Pancreas (tissue), 10 donors: ENCODE results near the gene TMOD1. TPM values are rescaled to one million over a fixed set of nuclear protein-coding genes. Genes with fewer than 3 reads are reported as not detected.
A peak's percentile ranks its signal among the peaks of the same experiment; 100 is the strongest.

Experiments
- ATAC-seq, 4 donors: fragments of 200-7000 bp; cut with Tn5 transposase; one replicate each; pipeline versions ENCODE4 v1.8.0 to v1.9.1; 2020; ENCODE audit warnings: mild to moderate bottlenecking in 4 of 4, moderate library complexity in 4 of 4
- DNase-seq, 6 donors: peaks; one replicate each; pipeline ENCODE4 v3.0.0-alpha.2; 2020
- FAIRE-seq: peaks from 2 replicates; lab custom pipeline; 2012; peaks lifted over from hg19 to GRCh38; lab: Jason Lieb, UNC
- H3K27ac ChIP-seq, 4 donors: fragments of 200-600 bp; sonication (generic); 1 replicate in 3 of 4; 2 replicates in 1 of 4; pipeline versions ENCODE4 v1.5.0 to v1.8.0; 2020
- H3K27me3 ChIP-seq, 4 donors: fragments of 200-600 bp; one replicate each; pipeline ENCODE4 v1.8.0; 2021
- H3K36me3 ChIP-seq, 3 donors: fragments of 200-600 bp; sonication (generic) in 1 of 3; one replicate each; pipeline versions ENCODE4 v1.5.0 to v1.8.0; 2020 to 2021
- H3K4me1 ChIP-seq, 3 donors: fragments of 200-600 bp; one replicate each; pipeline ENCODE4 v1.8.0; 2021
- H3K4me3 ChIP-seq, 4 donors: fragments of 200-600 bp; sonication (generic) in 2 of 4; one replicate each; pipeline versions ENCODE4 v1.5.0 to v1.8.0; 2020 to 2021
- H3K9me3 ChIP-seq, 4 donors: fragments of 200-600 bp; one replicate each; pipeline ENCODE4 v1.8.0; 2021
- CTCF ChIP-seq, 4 donors: fragments of 200-600 bp; sonication (generic) in 3 of 4; IDR thresholded peaks; one replicate each; pipeline versions ENCODE4 v1.5.0 to v1.8.0; 2021; ENCODE audit warnings: antibody characterized with exemption in 4 of 4
- WGBS, 2 donors: extraction: QIAGEN DNeasy Blood & Tissue Kit; methylation state at CpG; one replicate each; pipeline ENCODE4 v1.1.7; 2013; 5-methylcytosine and 5-hydroxymethylcytosine counted together
- intact Hi-C, 3 donors: fragments of 100-400 bp; cut with DNase I; formaldehyde crosslinking; loops; one replicate each; pipeline versions ENCODE4 v1.11.1 to v1.14.2; 2022
- polyA plus RNA-seq, 2 donors: library from polyadenylated mRNA; stranded (reverse); fragments of 200-250 nt; gene quantifications; one replicate each; pipeline ENCODE4 v1.2.3, GENCODE V29; 2013
- total RNA-seq, 6 donors: library from RNA; stranded (reverse); fragmentation: NEBNext Ultra II Directional in 4 of 6; extraction: Animal tissue kit (Norgen Biotek cat#: 25700) in 4 of 6; gene quantifications; one replicate each; pipeline versions ENCODE4 v1.2.1 to v1.2.4, GENCODE V29; 2021 to 2023
- donor health status: healthy with polysubstance abuse.
- donor health status: DM: no; HTN: no; CAD: no; lungs with moderate emphysema.
- donor health status: DM: no; HTN: no; CAD: no.
- donor health status: control.
- donor health status: control.
- donor health status: Bipolar disorder and iron deficiency.
- donor health status: DM: yes; HTN: yes; CAD: no.
- donor health status: DM: no; HTN: no; CAD: no.
- donor health status: DM: no; HTN: no; CAD: no.
- donor health status: DM: yes; HTN: yes; CAD: no.

The TMOD1 gene
- total and polyA plus RNA-seq, 8 donors = 8.4 to 28.7 (median 12.3) TPM

GRCh38 chr9:97518909-97519307 lies 17.4 kb downstream of the TMOD1 start:
- no peak for TF ChIP-seq CTCF (IDR thresholded peaks at IDR 0.05)
- ATAC-seq (peak; percentile 67 to 86 (median 81)), FAIRE-seq (no peak), DNase-seq (peak in 2 of 6 donors; percentile 31 to 42)
- Histone ChIP-seq H3K9me3 (no peaks in the 10 kb centered on the region), H3K4me3 (no peak overlapping the region), H3K36me3 (no peaks in the 10 kb centered on the region), H3K27me3 (no peaks in the 10 kb centered on the region), H3K27ac (peak overlapping the region in 1 of 4 donors; percentile 62), H3K4me1 (peaks cover 0 to 5% (median 0%) of the 10 kb centered on the region in 3 donors)
- intact Hi-C loops = no loop called here
- WGBS, 2 donors = 39 to 47% methylated on average over 6 of the region's 6 CpGs

GRCh38 chr9:97519441-97519970 lies 18.0 kb downstream of the TMOD1 start:
- Histone ChIP-seq H3K27me3 (no peaks in the 10 kb centered on the region), H3K36me3 (no peaks in the 10 kb centered on the region), H3K4me3 (no peak overlapping the region), H3K4me1 (peaks cover 0 to 5% (median 0%) of the 10 kb centered on the region in 3 donors), H3K27ac (peak overlapping the region in 1 of 4 donors; percentile 62), H3K9me3 (no peaks in the 10 kb centered on the region)
- no peak for FAIRE-seq
- DNase-seq = no peak
- 81 to 91% methylated on average over 11 of the region's 11 CpGs for WGBS, 2 donors
- no peak for TF ChIP-seq CTCF (IDR thresholded peaks at IDR 0.05)
- intact Hi-C loops = no loop called here
- no peak for ATAC-seq

GRCh38 chr9:97521576-97522333 lies 20.3 kb downstream of the TMOD1 start:
- H3K27ac ChIP-seq = no peak overlapping the region
- H3K36me3 ChIP-seq = no peaks in the 10 kb centered on the region
- no peak overlapping the region for H3K4me3 ChIP-seq
- ATAC-seq (no peak), FAIRE-seq (no peak), DNase-seq (no peak)
- intact Hi-C loops = no loop called here
- H3K9me3 ChIP-seq = no peaks in the 10 kb centered on the region
- peaks cover 0 to 5% (median 0%) of the 10 kb centered on the region in 3 donors for H3K4me1 ChIP-seq
- TF ChIP-seq CTCF (IDR thresholded peaks at IDR 0.05) = no peak
- no peaks in the 10 kb centered on the region for H3K27me3 ChIP-seq
- WGBS, 2 donors = 76 to 84% methylated on average over 10 of the region's 10 CpGs

- Histone ChIP-seq H3K4me3 (no peak overlapping the region), H3K9me3 (no peaks in the 10 kb centered on the region), H3K36me3 (no peaks in the 10 kb centered on the region), H3K27ac (no peak overlapping the region), H3K4me1 (no peaks in the 10 kb centered on the region), H3K27me3 (no peaks in the 10 kb centered on the region)
- TF ChIP-seq CTCF (IDR thresholded peaks at IDR 0.05) = no peak
- WGBS, 2 donors = 54 to 55% methylated on average over 4 of the region's 4 CpGs
- intact Hi-C loops = no loop called here
- no peak for DNase-seq
- peak in 3 of 4 donors; percentile 18 to 56 (median 34) for ATAC-seq
- no peak for FAIRE-seq
Measured at GRCh38 chr9:97524424-97524823, 23.0 kb downstream of the TMOD1 start.

GRCh38 chr9:97525451-97525850 lies 24.0 kb downstream of the TMOD1 start:
- WGBS, 2 donors = 91 to 96% methylated on average over 2 of the region's 2 CpGs
- ATAC-seq = no peak
- H3K9me3 ChIP-seq = no peaks in the 10 kb centered on the region
- intact Hi-C loops = no loop called here
- H3K4me3 ChIP-seq = no peak overlapping the region
- DNase-seq = no peak
- no peaks in the 10 kb centered on the region for H3K36me3 ChIP-seq
- TF ChIP-seq CTCF (IDR thresholded peaks at IDR 0.05) = no peak
- no peaks in the 10 kb centered on the region for H3K27me3 ChIP-seq
- FAIRE-seq = no peak
- H3K4me1 ChIP-seq = no peaks in the 10 kb centered on the region
- no peak overlapping the region for H3K27ac ChIP-seq
